Dedifferentiated amniotic fluid mesenchymal stem cell (primary cell): ENCODE results near the gene MAP3K7.

Source experiments
- DNase-seq: peaks from one replicate; pipeline ENCODE4 v3.0.0-alpha.2; 2016; ENCODE audit errors: extremely low spot score

MAP3K7 gene

DNA sequence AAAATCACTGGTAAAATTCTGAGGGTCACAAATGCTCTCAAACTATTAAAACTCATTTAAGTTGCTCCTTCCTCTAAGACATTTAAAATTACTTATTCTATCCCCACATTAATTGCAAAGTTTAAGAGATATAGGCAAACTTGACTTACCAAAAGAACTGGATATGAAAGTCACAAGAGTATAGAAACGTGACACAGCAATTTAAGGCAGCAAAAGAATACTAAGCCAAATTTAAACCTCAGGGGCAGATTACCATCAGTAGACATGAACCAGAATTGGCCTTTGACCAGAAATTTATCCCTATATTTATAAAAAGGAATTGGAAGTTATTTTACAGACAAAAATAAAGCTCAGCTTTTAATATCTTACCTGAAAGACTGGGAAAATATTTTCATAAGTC is 56.0 kb downstream of the MAP3K7 start:
- no peak for DNase-seq

DNA sequence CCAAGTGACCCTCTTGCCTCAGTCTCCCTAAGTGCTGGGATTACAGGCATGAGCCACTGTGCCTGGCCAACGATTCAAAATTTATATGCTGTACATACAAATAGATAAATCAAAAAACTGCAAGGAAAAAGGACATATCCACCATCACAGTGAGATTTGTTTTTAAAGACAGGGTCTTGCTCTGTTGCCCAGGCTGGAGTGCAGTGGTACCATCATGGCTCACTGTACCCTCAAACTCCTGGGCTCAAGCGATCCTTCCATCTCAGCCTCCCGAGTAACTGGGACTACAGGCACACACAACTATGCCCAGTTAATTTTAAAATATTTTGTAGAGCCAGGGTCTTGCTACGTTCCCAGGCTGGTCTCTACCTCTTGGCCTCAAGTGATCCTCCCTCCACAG is 61.5 kb downstream of the MAP3K7 start:
- no peak for DNase-seq

DNA sequence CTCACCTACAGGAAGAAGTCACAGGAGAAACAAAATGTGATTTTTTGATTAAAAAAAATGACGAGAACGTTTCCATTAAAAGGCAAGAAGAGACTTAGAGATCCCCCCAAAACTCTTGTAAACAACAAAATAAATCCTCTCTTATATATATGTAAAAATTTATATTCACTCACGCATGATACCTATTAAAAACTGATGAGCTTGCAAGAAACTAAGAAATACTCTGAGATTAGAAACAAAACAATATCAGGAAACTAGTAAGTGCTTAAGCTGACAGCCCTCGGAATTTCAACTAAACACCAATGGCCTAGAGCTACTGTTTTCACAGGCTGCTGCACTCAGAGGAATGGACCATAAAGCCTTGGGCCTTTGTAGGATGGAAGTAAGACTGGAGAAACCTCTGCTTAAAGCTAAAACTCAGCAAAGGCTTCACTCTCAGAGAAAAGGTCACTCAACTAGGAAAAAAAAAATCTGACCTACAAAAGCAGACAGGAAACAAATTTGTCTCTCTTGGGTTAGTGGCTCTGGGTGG is 63.0 kb downstream of the MAP3K7 start:
- DNase-seq = no peak

DNA sequence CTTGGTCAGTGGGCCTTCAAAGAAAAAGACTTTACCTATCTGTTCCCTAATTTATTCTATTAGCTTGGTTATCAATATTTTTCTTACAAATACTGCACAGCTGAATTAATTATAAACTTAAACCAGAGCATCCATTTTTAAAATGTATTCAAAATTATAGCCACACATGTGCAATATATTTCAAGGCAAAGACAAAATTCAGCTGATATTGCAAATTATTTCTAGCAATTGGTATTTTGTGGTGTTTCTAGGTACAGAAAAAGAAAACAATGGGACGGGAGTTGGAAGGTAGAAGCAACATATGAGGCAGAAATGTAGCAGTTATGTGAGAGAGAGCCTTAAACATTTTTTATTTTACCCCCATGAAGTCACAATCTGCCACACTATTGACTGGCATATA is 64.9 kb downstream of the MAP3K7 start:
- no peak for DNase-seq

DNA sequence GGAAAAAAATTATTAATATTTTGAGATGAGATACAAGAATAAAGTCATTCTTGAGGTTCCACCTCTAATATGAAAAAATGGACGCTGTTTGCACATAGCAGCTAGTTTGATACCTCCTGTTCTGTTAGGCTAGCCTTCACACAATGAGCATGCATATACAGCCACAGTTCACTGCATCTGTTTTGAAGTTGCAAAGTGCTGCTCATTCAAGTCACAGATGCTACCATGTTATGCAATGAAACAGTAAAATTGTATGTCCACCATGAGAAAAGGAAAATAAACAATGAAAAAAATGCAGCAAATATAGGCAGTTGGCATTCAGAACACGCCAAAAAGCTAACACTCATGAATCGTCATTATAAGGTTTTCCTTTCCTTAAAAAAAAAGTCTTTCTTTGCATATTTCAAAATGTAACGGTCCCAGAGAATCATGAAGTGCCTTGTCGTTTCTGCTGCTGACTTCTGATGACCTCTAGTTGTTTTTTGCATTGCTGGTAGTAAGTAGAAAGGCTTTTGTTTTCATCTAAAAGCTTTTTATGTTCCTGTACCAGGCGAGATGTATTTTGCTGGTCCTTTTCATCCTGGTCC is 70.7 kb downstream of the MAP3K7 start:
- no peak for DNase-seq

DNA sequence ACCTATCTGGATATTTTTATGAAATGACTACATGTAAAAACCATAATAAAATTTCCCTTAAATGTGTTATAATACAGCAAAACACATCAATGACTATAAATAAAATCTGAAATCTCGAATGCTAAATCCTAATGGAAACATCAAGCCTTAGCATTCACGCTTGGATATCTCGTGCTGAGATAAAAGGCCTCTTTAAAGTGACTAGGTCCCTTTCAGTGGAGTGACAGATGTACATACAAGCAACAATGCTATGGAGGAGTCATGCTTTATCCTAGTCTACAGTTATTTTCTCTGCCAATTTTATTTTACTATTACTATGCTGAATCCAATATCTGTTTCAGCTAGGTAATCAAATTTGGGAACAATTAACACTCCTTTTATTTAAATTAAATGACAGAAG is 72.4 kb downstream of the MAP3K7 start:
- DNase-seq = no peak

DNA sequence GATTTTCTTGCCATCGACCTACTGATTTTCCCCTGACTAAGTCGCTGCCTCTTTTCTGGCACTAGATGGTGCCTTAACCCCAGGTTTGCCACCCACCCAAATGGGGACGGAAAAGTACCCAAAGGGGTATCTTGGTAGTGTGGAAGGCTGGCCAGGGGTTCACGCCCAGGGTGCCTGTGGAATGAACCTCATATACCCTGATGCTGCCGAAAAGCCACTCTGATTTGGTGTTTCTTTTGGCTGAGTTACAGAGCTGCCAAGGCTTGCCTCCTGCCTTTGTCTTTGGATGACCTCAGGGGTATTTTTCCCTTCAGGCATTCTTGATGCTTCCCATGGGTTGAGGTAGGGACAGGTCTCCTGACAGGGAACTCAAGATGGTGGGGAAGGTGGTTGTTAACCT is 78.1 kb downstream of the MAP3K7 start:
- no peak for DNase-seq

DNA sequence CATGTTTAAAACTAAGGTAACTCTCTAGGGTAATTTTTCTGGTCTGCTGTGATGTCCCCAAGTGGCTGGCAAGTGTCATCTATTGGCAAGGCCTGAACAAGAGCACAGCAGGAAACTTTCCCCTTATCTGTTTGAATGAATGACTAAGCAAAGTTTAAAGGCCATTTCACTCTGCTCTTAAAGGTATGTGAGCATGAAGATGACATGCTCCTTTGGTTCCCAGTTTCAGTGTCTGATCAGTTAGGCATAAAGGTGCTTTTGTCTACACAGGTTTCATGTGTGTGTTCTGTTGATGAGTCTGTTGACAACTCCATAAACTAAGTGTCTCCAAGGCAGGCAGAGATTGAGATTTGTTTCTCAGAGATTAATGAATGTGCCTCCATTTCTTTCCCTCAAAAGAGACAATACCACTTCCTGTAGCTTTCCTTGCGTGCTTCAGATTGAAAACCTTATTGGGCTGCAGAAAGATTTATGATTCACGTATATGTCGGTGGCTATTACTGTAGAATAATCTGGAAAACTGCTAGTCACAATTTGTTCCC is 83.9 kb downstream of the MAP3K7 start:
- DNase-seq = no peak

DNA sequence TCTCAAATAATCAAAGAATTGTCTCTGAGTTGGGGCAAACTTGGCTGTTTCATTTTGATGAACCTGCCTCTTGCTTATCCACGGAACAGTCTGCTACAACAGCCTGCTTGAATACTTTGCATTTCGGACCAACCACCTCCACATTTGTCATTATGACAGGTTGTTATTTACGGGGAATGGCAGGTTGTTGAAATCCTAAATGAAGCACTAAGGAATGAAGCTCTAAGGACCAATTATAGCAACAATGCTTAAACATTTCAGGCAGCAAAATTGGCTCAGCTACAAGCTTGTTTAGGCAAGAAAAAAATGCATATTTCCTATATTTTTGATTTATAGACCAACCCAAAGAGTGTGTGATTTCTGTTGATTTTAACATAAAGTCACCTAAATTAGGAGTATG is 84.5 kb downstream of the MAP3K7 start:
- DNase-seq = no peak

DNA sequence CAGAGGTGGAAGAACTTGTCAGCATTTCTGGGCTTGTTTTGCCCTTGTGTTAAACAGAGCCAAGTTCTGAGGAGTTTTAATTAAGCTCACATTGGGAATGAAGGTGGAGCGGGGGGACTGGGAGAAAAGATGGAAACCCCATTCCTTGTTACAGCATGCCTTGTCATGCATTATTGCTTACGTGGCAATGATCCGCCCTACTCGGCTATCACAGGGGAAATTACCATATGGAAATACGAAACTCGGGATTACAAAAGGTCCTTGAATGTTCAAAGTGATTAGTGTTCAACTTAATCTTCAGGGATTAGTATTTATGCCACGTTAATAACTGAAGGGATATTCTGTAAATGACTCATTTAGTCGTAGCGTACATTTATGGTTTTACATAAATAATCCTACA is 86.4 kb downstream of the MAP3K7 start:
- DNase-seq = no peak

DNA sequence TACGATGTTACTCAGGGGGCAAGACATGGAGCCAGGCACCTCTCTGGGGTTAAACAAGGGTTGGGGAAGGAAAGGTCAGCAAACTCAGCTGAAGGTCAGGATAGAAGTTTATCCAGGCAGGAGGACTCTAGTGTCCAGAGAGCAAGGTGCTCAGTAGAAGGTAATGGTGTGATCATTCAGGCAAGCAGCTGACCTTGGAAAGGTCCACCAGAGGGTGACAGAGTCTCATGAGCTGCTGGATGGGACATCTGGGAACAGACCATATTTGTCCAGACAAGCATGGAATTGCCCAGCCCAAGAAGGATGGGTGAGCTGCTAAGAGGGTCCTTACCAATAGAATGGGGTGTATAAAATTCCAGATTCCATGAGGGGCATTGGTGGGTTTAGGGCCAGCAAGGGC is 89.5 kb downstream of the MAP3K7 start:
- no peak for DNase-seq

DNA sequence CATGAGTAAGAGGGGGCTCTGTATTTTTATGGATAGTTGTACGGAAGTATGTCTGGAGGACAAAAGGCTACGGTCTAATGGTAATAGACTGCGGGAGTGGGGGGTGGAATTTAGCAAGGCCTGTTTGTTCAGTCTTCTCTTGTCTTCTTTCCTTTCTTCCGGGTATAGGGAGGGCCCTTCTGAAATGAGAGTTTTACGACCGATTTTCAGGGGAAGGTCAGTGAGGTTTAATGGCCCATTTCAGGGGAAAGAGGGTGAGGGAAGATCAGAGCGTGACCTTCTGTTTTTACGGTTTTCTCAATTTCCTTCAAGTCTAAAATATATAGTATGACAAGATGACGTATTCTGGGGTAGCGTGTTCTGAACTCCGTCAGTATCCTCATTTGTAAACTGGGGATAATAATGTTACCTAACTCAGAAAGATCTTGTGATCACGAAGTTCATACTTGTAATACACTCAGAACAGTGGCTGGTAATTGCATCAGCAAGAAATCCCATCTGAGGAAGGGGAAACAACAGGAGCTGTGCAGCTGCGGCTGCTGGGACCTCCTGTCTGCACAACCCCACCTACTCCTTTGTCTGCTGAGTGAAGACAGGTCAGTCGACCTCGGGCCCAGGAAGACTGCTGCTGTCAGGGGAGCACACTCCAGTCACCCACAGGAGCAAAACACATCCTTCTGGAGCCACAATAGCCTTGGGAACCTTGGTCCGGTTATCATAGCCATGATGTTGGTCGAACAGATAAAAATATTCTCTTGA is 90.4 kb downstream of the MAP3K7 start:
- no peak for DNase-seq

DNA sequence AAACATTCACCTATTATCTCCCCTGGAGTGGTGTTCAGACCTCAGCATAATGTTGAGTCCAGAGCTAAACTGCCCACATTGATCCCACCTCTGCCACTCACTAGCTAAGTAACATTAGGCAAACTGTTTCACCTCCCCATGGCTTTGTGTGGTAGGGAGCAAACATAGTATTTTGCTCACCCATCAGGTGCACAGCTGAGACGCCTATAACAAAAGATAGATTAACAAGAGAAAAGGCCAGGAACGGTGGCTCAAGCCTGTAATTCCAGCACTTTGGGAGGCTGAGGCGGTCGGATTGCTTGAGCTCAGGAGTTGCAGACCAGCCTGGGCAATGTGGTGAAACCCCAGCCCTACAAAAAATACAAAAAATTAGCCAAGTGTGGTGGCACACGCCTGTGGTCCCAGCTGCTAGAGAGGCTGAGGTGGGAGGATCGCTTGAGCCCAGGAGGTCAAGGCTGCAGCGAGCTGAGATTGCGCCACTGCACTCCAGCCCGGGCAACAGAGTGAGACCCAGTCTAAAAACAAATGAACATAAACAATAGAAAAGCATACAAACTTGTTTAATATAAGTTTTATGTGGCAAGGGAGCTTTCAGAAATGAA is 91.6 kb downstream of the MAP3K7 start:
- DNase-seq = no peak

DNA sequence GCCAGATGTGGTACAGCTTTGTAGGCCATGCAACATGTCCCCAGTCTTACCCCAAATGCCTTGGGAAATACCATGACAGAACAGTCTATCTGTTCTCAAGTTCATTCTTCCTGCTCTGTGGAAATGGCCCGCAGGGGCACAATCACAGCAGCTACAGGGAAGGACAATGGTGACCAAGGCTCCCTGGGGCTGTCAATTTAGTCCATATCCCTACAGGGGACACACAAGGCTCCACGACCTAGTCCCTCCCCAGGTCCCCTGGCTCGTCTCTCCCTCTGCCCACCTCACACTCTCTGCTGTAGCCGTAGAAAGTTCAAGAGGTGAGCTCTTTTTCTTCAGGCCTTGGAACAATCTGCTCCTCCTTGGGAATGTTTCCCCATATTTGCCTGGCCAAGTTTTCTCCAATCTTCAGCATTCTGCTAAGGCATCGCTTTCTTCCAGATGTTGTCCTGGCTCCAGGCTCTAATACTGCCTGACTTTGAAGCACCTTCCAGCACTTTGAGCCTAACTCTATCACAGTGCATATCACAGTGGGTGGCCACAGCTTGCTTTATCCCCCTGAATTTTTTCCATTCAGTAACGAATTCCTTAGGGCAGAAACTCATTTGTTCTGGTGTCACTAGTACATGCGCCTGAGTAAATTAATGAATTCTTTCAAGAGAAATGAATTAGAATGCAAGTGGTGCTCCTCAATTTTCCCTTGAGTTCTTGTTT is 92.6 kb downstream of the MAP3K7 start:
- no peak for DNase-seq

DNA sequence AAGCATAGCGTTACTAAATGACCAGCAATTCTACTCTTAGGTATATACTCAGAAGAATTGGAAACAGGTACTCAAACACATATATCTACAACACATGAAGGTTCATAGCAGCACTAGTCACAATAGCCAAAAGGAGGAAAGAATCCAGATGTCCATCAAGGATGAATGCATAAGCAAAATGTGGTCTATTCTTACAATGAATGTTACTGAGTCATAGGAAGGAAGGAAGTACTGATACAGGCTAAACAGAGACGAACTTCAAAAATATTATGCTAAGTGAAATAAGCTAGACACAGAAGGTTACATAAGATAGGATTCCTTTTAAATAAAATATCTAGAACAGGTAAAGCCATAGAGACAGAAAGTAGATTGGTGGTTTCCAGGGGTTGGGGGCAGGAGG is 93.5 kb downstream of the MAP3K7 start:
- no peak for DNase-seq

DNA sequence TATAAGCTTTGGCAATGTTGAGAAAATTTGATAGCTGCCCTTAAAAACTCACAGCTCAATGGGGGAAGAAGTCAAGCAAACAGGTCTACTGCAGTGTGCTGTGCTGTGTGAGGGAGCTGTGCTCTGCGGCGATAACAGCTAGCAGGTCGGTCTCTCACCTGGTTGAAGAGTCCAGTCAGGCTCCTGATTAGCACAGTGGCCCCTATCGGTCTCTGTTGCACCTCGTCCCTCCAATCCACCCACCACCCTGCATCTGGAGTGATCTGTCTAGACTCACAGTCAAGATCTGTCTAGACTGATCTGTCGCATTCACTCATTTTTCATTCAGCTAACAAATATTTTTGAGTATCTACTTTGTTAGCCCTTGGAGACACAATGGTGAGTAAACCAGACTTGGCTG is 94.1 kb downstream of the MAP3K7 start:
- DNase-seq = no peak

DNA sequence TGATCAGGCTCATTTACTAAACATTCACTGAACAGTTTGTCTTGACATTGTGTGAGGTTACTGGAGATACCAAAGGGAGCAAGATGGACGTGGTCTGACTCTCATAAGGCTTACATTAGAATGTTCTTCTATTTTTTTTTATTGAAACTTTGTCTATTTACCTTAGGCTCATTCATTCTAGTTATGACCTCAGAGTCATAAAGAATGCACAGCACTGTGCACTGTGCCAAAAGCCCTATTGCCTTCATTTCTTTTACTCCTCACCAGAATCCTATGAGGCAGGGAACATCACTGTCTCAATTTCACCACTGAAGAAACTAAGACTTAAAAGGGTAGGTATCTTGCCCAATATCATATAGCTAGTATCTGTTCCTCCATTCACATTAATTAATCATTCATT is 94.5 kb downstream of the MAP3K7 start:
- no peak for DNase-seq

DNA sequence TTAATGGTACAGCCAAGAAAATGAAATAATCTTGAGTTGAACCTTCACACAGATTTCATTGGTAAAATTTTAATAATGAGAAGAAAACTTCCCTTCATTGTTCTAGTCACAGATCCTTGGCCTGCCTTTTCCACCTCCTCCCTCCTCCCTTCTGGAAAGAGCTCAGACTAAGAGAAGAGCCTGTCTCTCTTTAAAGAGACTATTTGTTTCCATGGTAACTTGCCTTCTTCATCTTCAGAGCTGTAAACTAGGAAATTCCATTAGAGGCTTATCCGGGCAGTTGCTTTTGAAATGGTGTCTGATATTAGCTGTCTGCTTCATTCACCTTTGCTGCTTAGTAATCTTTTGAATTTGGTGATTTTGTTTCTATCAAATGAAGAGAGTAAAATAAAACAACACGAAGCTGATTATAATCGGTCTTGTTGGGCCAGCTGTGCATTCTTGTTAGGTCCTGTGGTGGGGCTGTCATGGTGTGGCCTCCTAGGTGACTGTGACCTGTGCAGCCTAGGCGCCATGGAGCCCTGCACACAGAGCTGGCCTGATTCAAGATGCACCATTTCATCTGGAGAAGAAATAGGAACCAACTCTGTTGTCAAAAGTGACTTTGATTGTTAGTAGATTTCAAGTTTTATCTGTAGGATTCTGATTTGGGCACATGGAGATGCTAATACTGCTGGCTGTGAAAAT is 96.7 kb downstream of the MAP3K7 start:
- no peak for DNase-seq

DNA sequence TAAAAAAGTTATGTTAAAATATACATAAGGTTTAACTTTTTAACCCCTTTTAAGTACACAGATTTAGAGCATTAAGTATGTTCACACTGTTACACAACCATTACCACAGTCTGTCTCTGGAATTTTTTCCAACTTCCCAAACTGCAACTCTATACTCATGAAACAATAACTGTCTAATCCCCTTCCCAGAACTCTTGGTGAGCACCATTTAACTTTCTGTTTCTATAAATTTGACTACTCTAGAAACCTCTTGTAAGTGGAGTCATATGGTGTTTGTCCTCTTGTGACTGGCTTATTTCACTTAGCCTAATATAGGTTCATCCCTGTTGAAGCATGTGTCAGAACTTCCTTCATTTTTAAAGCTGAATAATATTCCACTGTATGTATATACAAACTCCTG is 98.1 kb downstream of the MAP3K7 start:
- DNase-seq = no peak

DNA sequence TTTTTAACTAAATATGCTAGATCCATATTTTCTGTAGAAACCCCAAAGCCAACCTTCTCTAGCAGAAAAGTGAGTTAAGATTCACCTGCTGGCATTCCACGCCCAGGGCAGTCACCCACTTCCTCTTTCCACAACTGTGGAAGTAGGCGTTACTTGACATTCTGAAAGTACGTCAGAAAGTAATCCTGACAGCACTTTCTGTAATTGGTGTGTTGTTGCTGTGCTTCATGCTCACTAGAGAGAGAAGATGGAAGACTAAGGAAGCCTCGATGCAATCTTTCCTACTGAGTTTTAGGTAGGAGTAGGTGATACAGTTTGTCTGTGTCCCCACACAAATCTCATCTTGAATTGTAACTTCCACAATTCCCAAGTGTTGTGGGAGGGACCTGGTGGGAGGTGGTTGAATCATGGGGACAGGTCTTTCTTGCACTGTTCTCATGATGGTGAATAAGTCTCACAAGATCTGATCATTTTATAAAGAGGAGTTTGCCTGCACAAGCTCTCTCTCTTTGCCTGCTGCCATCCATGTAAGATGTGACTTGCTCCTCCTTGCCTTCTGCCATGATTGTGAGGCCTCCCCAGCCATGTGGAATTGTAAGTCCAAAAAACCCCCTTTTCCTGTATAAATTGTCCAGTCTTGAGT is 101.1 kb downstream of the MAP3K7 start:
- DNase-seq = no peak

DNA sequence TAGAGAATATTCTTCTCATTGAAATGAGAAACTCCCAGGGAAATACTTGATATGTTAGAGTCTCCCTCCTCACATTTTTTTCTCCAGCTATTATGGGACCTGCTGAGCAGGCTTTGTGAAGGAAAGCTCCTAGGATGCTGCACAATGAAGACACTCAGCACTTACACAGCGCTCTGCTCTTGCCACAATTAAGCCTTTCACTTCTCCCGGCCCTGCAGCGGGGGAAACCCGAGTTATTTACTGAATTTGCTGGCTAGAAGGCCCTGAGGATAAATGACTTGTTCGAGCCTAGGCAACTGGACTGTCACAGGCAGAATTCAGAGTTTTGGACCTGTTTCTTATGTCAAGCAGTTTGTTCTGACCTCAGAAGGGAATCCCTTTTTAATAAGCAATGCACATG is 102.0 kb downstream of the MAP3K7 start:
- DNase-seq = no peak
